K562 (cell line): ENCODE results near the gene PRSS56. TPM values are rescaled to one million over a fixed set of nuclear protein-coding genes. Genes with fewer than 3 reads are reported as not detected.

Source experiments
- ATAC-seq: fragments of 200-7000 bp; cut with Tn5 transposase; 3 replicates; pipeline ENCODE4 v1.9.1; 2020; ENCODE audit warnings: moderate library complexity
- BruUV-seq: library from RNA; stranded (reverse); fragments of 400-500 nt; replicated peaks from 2 replicates; lab custom pipeline; 2021; lab: Mats Ljungman, UMichigan
- CTCF ChIA-PET: fragments of 300-600 bp; formaldehyde crosslinking; extraction: SDS; loops from one replicate; lab custom pipeline; 2021; ENCODE audit warnings: low intra/inter-chr PET ratio; lab: Yijun Ruan, JAX
- POLR2A ChIA-PET: fragments of 300-600, 350-650 bp; sonication (Branson Sonifier 250); formaldehyde crosslinking; extraction: SDS; loops from one replicate; lab custom pipeline; 2021; ENCODE audit warnings: antibody characterized with exemption, inconsistent platforms; lab: Yijun Ruan, JAX
- DNase-seq, 4 experiments: peaks; one replicate each; pipeline versions ENCODE4 v3.0.0 to v3.0.0-alpha.2; 2011 to 2018; ENCODE audit warnings: low spot score in 3 of 4, mixed read lengths in 3 of 4; ENCODE audit errors: extremely low read depth in 1 of 4
- FAIRE-seq: peaks from 2 replicates; lab custom pipeline; 2011; peaks lifted over from hg19 to GRCh38; lab: Jason Lieb, UNC
- H2AFZ ChIP-seq: 2 replicates; pipeline ENCODE4 v1.6.0; 2011; ENCODE audit warnings: low read depth, low read length, control low read depth, inconsistent platforms
- H3K27ac ChIP-seq: fragments of 200-600 bp; 3 replicates; pipeline ENCODE4 v1.8.0; 2011; ENCODE audit warnings: low read depth, mild to moderate bottlenecking, control low read depth, inconsistent platforms, low read length, moderate library complexity, mixed read lengths; ENCODE audit errors: extremely low read depth
- H3K27me3 ChIP-seq, 2 experiments: fragments of 300-600 bp in 1 of 2; 2 replicates in 1 of 2; 3 replicates in 1 of 2; pipeline versions ENCODE4 v1.6.0 to v1.8.0; 2011; ENCODE audit warnings: inconsistent platforms in 2 of 2, low read length in 2 of 2, mild to moderate bottlenecking in 1 of 2, mixed read lengths in 1 of 2, moderate library complexity in 1 of 2; ENCODE audit not compliant: control insufficient read depth in 2 of 2, insufficient read depth in 2 of 2
- H3K36me3 ChIP-seq: fragments of 300-600 bp; 3 replicates; pipeline ENCODE4 v1.8.0; 2011; ENCODE audit warnings: mild to moderate bottlenecking, low read length, inconsistent platforms; ENCODE audit not compliant: control insufficient read depth, insufficient read depth
- H3K4me1 ChIP-seq, 2 experiments: fragments of 200-600 bp in 1 of 2; replicated peaks in 1 of 2; 2 replicates in 1 of 2; 3 replicates in 1 of 2; pipeline versions ENCODE4 v1.5.1 to v1.8.0; 2011; ENCODE audit warnings: inconsistent platforms in 2 of 2, low read length in 2 of 2, mild to moderate bottlenecking in 1 of 2, mixed read lengths in 1 of 2, moderate library complexity in 1 of 2; ENCODE audit not compliant: control insufficient read depth in 2 of 2, insufficient read depth in 2 of 2
- H3K4me2 ChIP-seq: 2 replicates; pipeline ENCODE4 v1.6.1; 2011; ENCODE audit warnings: low read length, control low read depth, inconsistent platforms, mixed read lengths; ENCODE audit not compliant: insufficient read depth
- H3K4me3 ChIP-seq: fragments of 200-600 bp; sonication (generic), shearing (Covaris generic); 2 replicates; pipeline ENCODE4 v1.5.1; 2016; ENCODE audit warnings: control low read depth, inconsistent platforms
- H3K79me2 ChIP-seq: fragments of 200-600 bp; 3 replicates; pipeline ENCODE4 v1.8.0; 2011; ENCODE audit warnings: low read length, inconsistent platforms; ENCODE audit not compliant: control insufficient read depth, insufficient read depth
- H3K9ac ChIP-seq, 2 experiments: 2 replicates each; pipeline versions ENCODE4 v1.6.0 to v1.6.1; 2011; ENCODE audit warnings: low read depth in 2 of 2, low read length in 2 of 2, control low read depth in 1 of 2, inconsistent platforms in 1 of 2, mild to moderate bottlenecking in 1 of 2, mixed read lengths in 1 of 2; ENCODE audit not compliant: insufficient read depth in 1 of 2
- H3K9me1 ChIP-seq: one replicate; pipeline ENCODE4 v1.6.0; 2011; ENCODE audit warnings: inconsistent platforms, mild to moderate bottlenecking, low read length, moderate library complexity; ENCODE audit not compliant: control insufficient read depth, insufficient read depth
- H3K9me3 ChIP-seq: replicated peaks from 2 replicates; pipeline ENCODE4 v1.5.1; 2011; ENCODE audit warnings: low read depth, low read length, inconsistent platforms; ENCODE audit not compliant: control insufficient read depth, insufficient read depth
- H4K20me1 ChIP-seq: replicated peaks from 2 replicates; pipeline ENCODE4 v1.6.1; 2011; ENCODE audit warnings: low read length, inconsistent platforms, mixed read lengths; ENCODE audit not compliant: control insufficient read depth, insufficient read depth
- CHD2 ChIP-seq: IDR thresholded peaks from 2 replicates; pipeline ENCODE4 v1.6.1; 2011; ENCODE audit warnings: low read depth, low read length
- ETV6 ChIP-seq, 3 experiments: fragments of 150-350 bp in 1 of 3; sonication (generic) in 1 of 3; formaldehyde crosslinking in 1 of 3; IDR thresholded peaks; 2 replicates each; pipeline versions ENCODE4 v1.6.1 to v1.8.0; 2014 to 2022; ENCODE audit warnings: borderline replicate concordance in 2 of 3, low read depth in 2 of 3, antibody characterized with exemption in 1 of 3, low read length in 1 of 3, mild to moderate bottlenecking in 1 of 3, missing genetic modification reagents in 1 of 3
- HNRNPH1 ChIP-seq: fragments of 200-400 bp; formaldehyde crosslinking; optimal IDR thresholded peaks from 2 replicates; pipeline ENCODE3; 2017; ENCODE audit warnings: low read depth, mild to moderate bottlenecking, low read length, moderate library complexity
- IRF2 ChIP-seq: sonication (generic); formaldehyde crosslinking; IDR thresholded peaks from 2 replicates; pipeline ENCODE4 v1.8.1; 2022; ENCODE audit warnings: mild to moderate bottlenecking, missing genetic modification reagents
- MAZ ChIP-seq, 2 experiments: fragments of 450-650 bp in 1 of 2; sonication (generic) in 1 of 2; formaldehyde crosslinking; IDR thresholded peaks in 1 of 2; conservative IDR thresholded peaks in 1 of 2; 2 replicates each; pipeline versions ENCODE4 v1.4.0 to v1.5.0; 2020; ENCODE audit warnings: mild to moderate bottlenecking in 1 of 2, missing genetic modification reagents in 1 of 2
- MTA2 ChIP-seq: fragments of 450-650 bp; IDR thresholded peaks from 2 replicates; pipeline ENCODE4 v1.6.1; 2016; ENCODE audit warnings: low read depth
- PATZ1 ChIP-seq: fragments of 250-450 bp; sonication (Bioruptor Pico); IDR thresholded peaks from 2 replicates; pipeline ENCODE4 v1.5.0; 2020; ENCODE audit warnings: mild to moderate bottlenecking, borderline replicate concordance
- PYGO2 ChIP-seq: fragments of 450-650 bp; IDR thresholded peaks from 2 replicates; pipeline ENCODE4 v1.6.1; 2016; ENCODE audit warnings: mild to moderate bottlenecking, missing genetic modification characterization, moderate library complexity, missing compliant biosample characterization
- SPI1 ChIP-seq: IDR thresholded peaks from 2 replicates; pipeline ENCODE4 v1.6.1; 2011; ENCODE audit warnings: low read depth, low read length, control low read depth, borderline replicate concordance
- SRF ChIP-seq, 2 experiments: fragments of 250-450, 450-650 bp in 1 of 2; sonication (Bioruptor Pico) in 1 of 2; sonication (generic) in 1 of 2; formaldehyde crosslinking; IDR thresholded peaks; 2 replicates each; pipeline versions ENCODE4 v1.5.0 to v1.5.1; 2020 to 2022; ENCODE audit warnings: mild to moderate bottlenecking in 1 of 2, missing genetic modification reagents in 1 of 2
- ZFP91 ChIP-seq: sonication (generic); formaldehyde crosslinking; IDR thresholded peaks from 2 replicates; pipeline ENCODE4 v1.8.0; 2022; ENCODE audit warnings: mild to moderate bottlenecking, missing genetic modification reagents
- ZNF197 ChIP-seq: fragments of 200-800 bp; sonication (Bioruptor generic); IDR thresholded peaks from 2 replicates; pipeline ENCODE4 v1.6.1; 2016; ENCODE audit warnings: low read depth, missing genetic modification characterization, missing compliant biosample characterization
- ZNF408 ChIP-seq: fragments of 250-450 bp; sonication (Bioruptor Pico); IDR thresholded peaks from 2 replicates; pipeline ENCODE4 v1.4.0; 2020; ENCODE audit warnings: low read depth, mild to moderate bottlenecking, moderate library complexity
- ZNF778 ChIP-seq: fragments of 450-650 bp; formaldehyde crosslinking; IDR thresholded peaks from 2 replicates; pipeline ENCODE4 v1.4.0; 2020; ENCODE audit warnings: mild to moderate bottlenecking, moderate library complexity
- WGBS: fragments of 100-300 bp; shearing (Covaris generic); methylation state at CpG from one replicate; pipeline ENCODE4 v1.1.6; 2016; ENCODE audit warnings: low coverage, mixed read lengths; ENCODE audit not compliant: insufficient coverage; ENCODE audit errors: missing lambda C conversion rate; 5-methylcytosine and 5-hydroxymethylcytosine counted together
- in situ Hi-C: fragments of 300-500 bp; cut with MboI; formaldehyde crosslinking; loops from 4 replicates; pipeline ENCODE4 v1.15.0; 2018; ENCODE audit warnings: inconsistent platforms, mixed read lengths
- intact Hi-C: fragments of 100-400 bp; cut with micrococcal nuclease; formaldehyde crosslinking; loops from 2 replicates; pipeline ENCODE4 v1.14.2; 2022
- polyA plus RNA-seq, 8 experiments: library from polyadenylated mRNA; depleted of rRNA in 4 of 8; stranded (reverse) in 5 of 8; unstranded in 3 of 8; fragments of >200 nt; fragmentation: Nextera tagmentation in 2 of 8; fragmentation: Illumina TruSeq in 1 of 8; extraction: Ambion mirVana in 2 of 8; extraction: Trizol in 1 of 8; gene quantifications; 2 replicates each; pipeline versions ENCODE4 v1.2.1 to v1.2.3, GENCODE V29; 2011 to 2014; ENCODE audit warnings: inconsistent platforms in 1 of 8, missing spikeins in 1 of 8
- total RNA-seq, 7 experiments: library from RNA; depleted of rRNA in 6 of 7; stranded (reverse); fragments of >200 nt in 6 of 7; fragmentation: Illumina TruSeq in 2 of 7; extraction: Trizol in 2 of 7; gene quantifications; 2 replicates each; pipeline versions ENCODE4 v1.2.1 to v1.2.3, GENCODE V29; 2011 to 2021; ENCODE audit warnings: low replicate concordance in 1 of 7

PRSS56 gene
- total and polyA plus RNA-seq, 9 of the 15 experiments (the other 6 are each of a cell fraction or from before 2014, with no cell fraction given), result not detected

GRCh38 chr2:232506709-232507108 is 13.5 kb upstream of the PRSS56 start (continued):
- TF ChIP-seq SRF (CRISPR knock-in tag; IDR thresholded peaks at IDR 0.05) (no peak; a peak in 1 of 4 replicates), CHD2 (no peak)

- BruUV-seq, result no TSS peak
- DNase-seq (no peak), ATAC-seq (no peak), FAIRE-seq (no peak)
- peaks cover 0 to 4% of the 10 kb centered on the region in 2 experiments; a peak in 2 of 5 replicates for H3K4me1 ChIP-seq
- H3K27me3 ChIP-seq, result peaks cover 3 to 62% of the 10 kb centered on the region in 2 experiments; a peak in 2 of 5 replicates
- no peak overlapping the region for H3K4me2 ChIP-seq
- 13% methylated on average over 3 of the region's 7 CpGs for WGBS
- no peak overlapping the region for H3K9ac ChIP-seq
- CTCF ChIA-PET, result no interaction called here
- no peaks in the 10 kb centered on the region for H3K79me2 ChIP-seq
- in situ Hi-C loops (no loop called here), intact Hi-C loops (no loop called here)
- no peaks in the 10 kb centered on the region for H4K20me1 ChIP-seq
- H3K4me3 ChIP-seq, result no peak overlapping the region
- H3K9me1 ChIP-seq, result no peaks in the 10 kb centered on the region
- H3K9me3 ChIP-seq, result no peaks in the 10 kb centered on the region
- TF ChIP-seq PYGO2 (tag), result no peak
- TF ChIP-seq SPI1, result no peak
- TF ChIP-seq ETV6 (IDR thresholded peaks at IDR 0.05; ENCODE audit: borderline replicate concordance in 1 of 2, low read depth in 2 of 2, low read length in 1 of 2), result no peak
- TF ChIP-seq ETV6 (CRISPR knock-in tag; IDR thresholded peaks at IDR 0.05; ENCODE audit: borderline replicate concordance), result no peak
- TF ChIP-seq MAZ (CRISPR knock-in tag; conservative IDR thresholded peaks at IDR 0.05 in 1 of 2, IDR thresholded peaks at IDR 0.05 in 1 of 2), result no peak
- TF ChIP-seq ZFP91 (CRISPR knock-in tag), result no peak
- no peak for TF ChIP-seq ZNF408
- no peak for TF ChIP-seq IRF2 (CRISPR knock-in tag)
- no peak for TF ChIP-seq HNRNPH1
- no peak for TF ChIP-seq PATZ1 (CRISPR knock-in tag)
- TF ChIP-seq ZNF197 (CRISPR knock-in tag), result no peak
- TF ChIP-seq MTA2, result no peak
- TF ChIP-seq ZNF778 (CRISPR knock-in tag), result no peak
- no peak overlapping the region for H3K27ac ChIP-seq
- H3K36me3 ChIP-seq, result no peaks in the 10 kb centered on the region
- no peak overlapping the region for H2AFZ ChIP-seq
- POLR2A ChIA-PET, result no interaction called here
Observed at GRCh38 chr2:232508251-232508650, 11.9 kb upstream of the PRSS56 start.
